Epithelial cell of proximal tubule (primary cell): ENCODE results near the gene F2. TPM values are rescaled to one million over a fixed set of nuclear protein-coding genes. Genes with fewer than 3 reads are reported as not detected.
A peak's percentile ranks its signal among the peaks of the same experiment; 100 is the strongest.

Experiments used
- DNase-seq: peaks from one replicate; pipeline ENCODE4 v3.0.0-alpha.2; 2011; ENCODE audit warnings: low read depth
- H3K4me3 ChIP-seq: 2 replicates; pipeline ENCODE4 v1.5.1; 2011; ENCODE audit warnings: low read depth, mild to moderate bottlenecking, low read length
- CTCF ChIP-seq: conservative IDR thresholded peaks from 2 replicates; pipeline ENCODE4 v1.5.1; 2012; ENCODE audit warnings: low read depth, mild to moderate bottlenecking, low read length
- total RNA-seq: library from RNA; depleted of rRNA; stranded (reverse); fragments of >200 nt; gene quantifications from 2 replicates; pipeline ENCODE4 v1.2.3, GENCODE V29; 2015

The F2 gene
- total RNA-seq, 1 donor from 2014 or later, result 0.17 TPM

GRCh38 chr11:46695345-46696211 is 23.4 kb upstream of the F2 start:
- no peak for TF ChIP-seq CTCF
- DNase-seq, result no peak
- no peak overlapping the region for H3K4me3 ChIP-seq

- H3K4me3 ChIP-seq, result no peak overlapping the region
- no peak for TF ChIP-seq CTCF
- DNase-seq, result no peak
These were observed 22.8 kb upstream of the F2 start for GRCh38 chr11:46696212-46696558.

- no peak overlapping the region for H3K4me3 ChIP-seq
- no peak for DNase-seq
- TF ChIP-seq CTCF, result no peak
These were observed 21.7 kb upstream of the F2 start for GRCh38 chr11:46697303-46697702.

GRCh38 chr11:46697723-46698122 is 21.3 kb upstream of the F2 start:
- DNase-seq, result no peak
- H3K4me3 ChIP-seq, result no peak overlapping the region
- no peak for TF ChIP-seq CTCF

GRCh38 chr11:46698597-46698996 is 20.4 kb upstream of the F2 start:
- no peak for TF ChIP-seq CTCF
- H3K4me3 ChIP-seq, result no peak overlapping the region
- no peak for DNase-seq

GRCh38 chr11:46700241-46701077 is 18.6 kb upstream of the F2 start, which contains the start of the genes ARHGAP1 and ZNF408:
TSS of gene ARHGAP1 (minus strand) at chr11:46700619. CDS start at chr11:46696107, 4,512 bp downstream.
TSS of gene ZNF408 (plus strand) at chr11:46701031. CDS start at chr11:46701048, 17 bp downstream.
- no peak for TF ChIP-seq CTCF
- peak; percentile 92 for DNase-seq
- H3K4me3 ChIP-seq, result peak within 1 kb of the TSS; percentile 100
